ENCODE measurements around the gene TFB2M. TPM values are rescaled to one million over a fixed set of nuclear protein-coding genes. Genes with fewer than 3 reads are reported as not detected.

Gene TFB2M
- total and polyA plus RNA-seq, 10 of the 15 experiments (the other 5 are each of a cell fraction or from before 2014, with no cell fraction given): 25.2 to 66.0 (median 36.1) TPM

DNA sequence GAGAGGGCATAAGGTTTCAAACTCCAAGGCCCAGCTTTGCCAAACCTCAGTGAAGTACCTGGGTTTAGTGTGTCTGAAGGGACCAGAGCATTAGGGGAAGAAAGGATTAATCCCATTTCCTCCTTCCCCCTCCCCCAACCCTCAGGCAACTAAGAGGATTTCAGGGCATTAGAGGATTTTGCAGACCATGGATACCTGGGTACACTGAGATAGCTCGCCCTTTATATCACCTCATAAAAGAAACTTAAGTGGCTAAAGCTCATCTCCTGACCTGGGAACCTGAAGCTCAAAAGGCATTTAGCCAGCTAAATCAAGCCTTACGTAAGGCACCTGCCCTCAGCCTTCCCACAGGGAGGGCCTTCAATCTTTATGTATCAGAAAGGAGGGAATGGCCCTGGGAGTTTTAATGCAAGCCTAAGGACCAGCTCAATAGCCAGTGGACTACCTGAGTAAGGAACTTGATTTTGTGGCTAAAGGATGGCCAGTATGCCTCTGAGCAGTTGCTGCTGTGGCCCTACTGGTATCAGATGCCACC, 32.6 kb downstream of the TFB2M start (continued):
- TF ChIP-seq, protein P1, sequence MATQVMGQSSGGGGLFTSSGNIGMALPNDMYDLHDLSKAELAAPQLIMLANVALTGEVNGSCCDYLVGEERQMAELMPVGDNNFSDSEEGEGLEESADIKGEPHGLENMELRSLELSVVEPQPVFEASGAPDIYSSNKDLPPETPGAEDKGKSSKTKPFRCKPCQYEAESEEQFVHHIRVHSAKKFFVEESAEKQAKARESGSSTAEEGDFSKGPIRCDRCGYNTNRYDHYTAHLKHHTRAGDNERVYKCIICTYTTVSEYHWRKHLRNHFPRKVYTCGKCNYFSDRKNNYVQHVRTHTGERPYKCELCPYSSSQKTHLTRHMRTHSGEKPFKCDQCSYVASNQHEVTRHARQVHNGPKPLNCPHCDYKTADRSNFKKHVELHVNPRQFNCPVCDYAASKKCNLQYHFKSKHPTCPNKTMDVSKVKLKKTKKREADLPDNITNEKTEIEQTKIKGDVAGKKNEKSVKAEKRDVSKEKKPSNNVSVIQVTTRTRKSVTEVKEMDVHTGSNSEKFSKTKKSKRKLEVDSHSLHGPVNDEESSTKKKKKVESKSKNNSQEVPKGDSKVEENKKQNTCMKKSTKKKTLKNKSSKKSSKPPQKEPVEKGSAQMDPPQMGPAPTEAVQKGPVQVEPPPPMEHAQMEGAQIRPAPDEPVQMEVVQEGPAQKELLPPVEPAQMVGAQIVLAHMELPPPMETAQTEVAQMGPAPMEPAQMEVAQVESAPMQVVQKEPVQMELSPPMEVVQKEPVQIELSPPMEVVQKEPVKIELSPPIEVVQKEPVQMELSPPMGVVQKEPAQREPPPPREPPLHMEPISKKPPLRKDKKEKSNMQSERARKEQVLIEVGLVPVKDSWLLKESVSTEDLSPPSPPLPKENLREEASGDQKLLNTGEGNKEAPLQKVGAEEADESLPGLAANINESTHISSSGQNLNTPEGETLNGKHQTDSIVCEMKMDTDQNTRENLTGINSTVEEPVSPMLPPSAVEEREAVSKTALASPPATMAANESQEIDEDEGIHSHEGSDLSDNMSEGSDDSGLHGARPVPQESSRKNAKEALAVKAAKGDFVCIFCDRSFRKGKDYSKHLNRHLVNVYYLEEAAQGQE (IDR thresholded peaks at IDR 0.05; ENCODE audit: low read depth, low read length): no peak
- TF ChIP-seq JUNB (IDR thresholded peaks at IDR 0.05) (no peak), ZNF207 (IDR thresholded peaks at IDR 0.05; ENCODE audit: borderline replicate concordance) (no peak)
- TF ChIP-seq, protein P2, sequence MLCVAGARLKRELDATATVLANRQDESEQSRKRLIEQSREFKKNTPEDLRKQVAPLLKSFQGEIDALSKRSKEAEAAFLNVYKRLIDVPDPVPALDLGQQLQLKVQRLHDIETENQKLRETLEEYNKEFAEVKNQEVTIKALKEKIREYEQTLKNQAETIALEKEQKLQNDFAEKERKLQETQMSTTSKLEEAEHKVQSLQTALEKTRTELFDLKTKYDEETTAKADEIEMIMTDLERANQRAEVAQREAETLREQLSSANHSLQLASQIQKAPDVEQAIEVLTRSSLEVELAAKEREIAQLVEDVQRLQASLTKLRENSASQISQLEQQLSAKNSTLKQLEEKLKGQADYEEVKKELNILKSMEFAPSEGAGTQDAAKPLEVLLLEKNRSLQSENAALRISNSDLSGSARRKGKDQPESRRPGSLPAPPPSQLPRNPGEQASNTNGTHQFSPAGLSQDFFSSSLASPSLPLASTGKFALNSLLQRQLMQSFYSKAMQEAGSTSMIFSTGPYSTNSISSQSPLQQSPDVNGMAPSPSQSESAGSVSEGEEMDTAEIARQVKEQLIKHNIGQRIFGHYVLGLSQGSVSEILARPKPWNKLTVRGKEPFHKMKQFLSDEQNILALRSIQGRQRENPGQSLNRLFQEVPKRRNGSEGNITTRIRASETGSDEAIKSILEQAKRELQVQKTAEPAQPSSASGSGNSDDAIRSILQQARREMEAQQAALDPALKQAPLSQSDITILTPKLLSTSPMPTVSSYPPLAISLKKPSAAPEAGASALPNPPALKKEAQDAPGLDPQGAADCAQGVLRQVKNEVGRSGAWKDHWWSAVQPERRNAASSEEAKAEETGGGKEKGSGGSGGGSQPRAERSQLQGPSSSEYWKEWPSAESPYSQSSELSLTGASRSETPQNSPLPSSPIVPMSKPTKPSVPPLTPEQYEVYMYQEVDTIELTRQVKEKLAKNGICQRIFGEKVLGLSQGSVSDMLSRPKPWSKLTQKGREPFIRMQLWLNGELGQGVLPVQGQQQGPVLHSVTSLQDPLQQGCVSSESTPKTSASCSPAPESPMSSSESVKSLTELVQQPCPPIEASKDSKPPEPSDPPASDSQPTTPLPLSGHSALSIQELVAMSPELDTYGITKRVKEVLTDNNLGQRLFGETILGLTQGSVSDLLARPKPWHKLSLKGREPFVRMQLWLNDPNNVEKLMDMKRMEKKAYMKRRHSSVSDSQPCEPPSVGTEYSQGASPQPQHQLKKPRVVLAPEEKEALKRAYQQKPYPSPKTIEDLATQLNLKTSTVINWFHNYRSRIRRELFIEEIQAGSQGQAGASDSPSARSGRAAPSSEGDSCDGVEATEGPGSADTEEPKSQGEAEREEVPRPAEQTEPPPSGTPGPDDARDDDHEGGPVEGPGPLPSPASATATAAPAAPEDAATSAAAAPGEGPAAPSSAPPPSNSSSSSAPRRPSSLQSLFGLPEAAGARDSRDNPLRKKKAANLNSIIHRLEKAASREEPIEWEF (IDR thresholded peaks at IDR 0.05; ENCODE audit: insufficient replicate concordance, low read depth, low read length): no peak
